H9 (cell line): Measurements from ENCODE around the gene CTDSPL. TPM values are rescaled to one million over a fixed set of nuclear protein-coding genes. Genes with fewer than 3 reads are reported as not detected.
A peak's percentile ranks its signal among the peaks of the same experiment; 100 is the strongest.

ENCODE experiments used
- DNase-seq: peaks from one replicate; pipeline ENCODE4 v3.0.0-alpha.2; 2017
- H2AFZ ChIP-seq: one replicate; pipeline ENCODE4 v1.6.1; 2013; ENCODE audit warnings: mild to moderate bottlenecking, low read length, control low read depth, moderate library complexity
- H2AK5ac ChIP-seq: 2 replicates; pipeline ENCODE4 v1.6.1; 2013; ENCODE audit warnings: low read length, control low read depth, mixed read lengths; ENCODE audit not compliant: insufficient read length
- H2BK120ac ChIP-seq: one replicate; pipeline ENCODE4 v1.6.1; 2013; ENCODE audit warnings: low read depth, mild to moderate bottlenecking, low read length, control low read depth, inconsistent platforms; ENCODE audit not compliant: poor library complexity, severe bottlenecking
- H2BK12ac ChIP-seq: 2 replicates; pipeline ENCODE4 v1.6.1; 2013; ENCODE audit warnings: low read length, control low read depth, mixed read lengths, low read depth; ENCODE audit not compliant: insufficient read length
- H2BK15ac ChIP-seq: 2 replicates; pipeline ENCODE4 v1.6.1; 2013; ENCODE audit warnings: low read depth, low read length, control low read depth
- H2BK20ac ChIP-seq: one replicate; pipeline ENCODE4 v1.6.1; 2013; ENCODE audit warnings: low read depth, mild to moderate bottlenecking, low read length, control low read depth, inconsistent platforms; ENCODE audit not compliant: poor library complexity, severe bottlenecking
- H2BK5ac ChIP-seq: 2 replicates; pipeline ENCODE4 v1.6.1; 2013; ENCODE audit warnings: low read length, control low read depth, mixed read lengths; ENCODE audit not compliant: insufficient read length
- H3K14ac ChIP-seq: 2 replicates; pipeline ENCODE4 v1.6.1; 2013; ENCODE audit warnings: low read length, control low read depth; ENCODE audit not compliant: insufficient read depth
- H3K18ac ChIP-seq: 2 replicates; pipeline ENCODE4 v1.6.1; 2013; ENCODE audit warnings: low read depth, mild to moderate bottlenecking, mixed read lengths, low read length, control low read depth; ENCODE audit not compliant: insufficient read length
- H3K23ac ChIP-seq: 2 replicates; pipeline ENCODE4 v1.6.1; 2013; ENCODE audit warnings: low read length, control low read depth, mixed read lengths, low read depth; ENCODE audit not compliant: insufficient read length
- H3K23me2 ChIP-seq: 2 replicates; pipeline ENCODE4 v1.6.1; 2013; ENCODE audit warnings: low read depth, mild to moderate bottlenecking, mixed read lengths, low read length, control low read depth; ENCODE audit not compliant: insufficient read length, poor library complexity, severe bottlenecking
- H3K27ac ChIP-seq: 2 replicates; pipeline ENCODE4 v1.5.1; 2013; ENCODE audit warnings: low read length, control low read depth, mixed read lengths, low read depth; ENCODE audit not compliant: insufficient read length
- H3K27me3 ChIP-seq: 2 replicates; pipeline ENCODE4 v1.6.1; 2013; ENCODE audit warnings: low read length, control low read depth, inconsistent platforms; ENCODE audit not compliant: insufficient read depth
- H3K4ac ChIP-seq: 2 replicates; pipeline ENCODE4 v1.6.1; 2013; ENCODE audit warnings: low read depth, mild to moderate bottlenecking, control low read depth, inconsistent platforms, low read length, moderate library complexity
- H3K4me1 ChIP-seq: 2 replicates; pipeline ENCODE4 v1.6.1; 2013; ENCODE audit warnings: low read length, control low read depth, inconsistent platforms; ENCODE audit not compliant: insufficient read depth
- H3K4me2 ChIP-seq: 2 replicates; pipeline ENCODE4 v1.6.1; 2013; ENCODE audit warnings: low read length, control low read depth, mixed read lengths; ENCODE audit not compliant: insufficient read length, insufficient read depth
- H3K56ac ChIP-seq: 2 replicates; pipeline ENCODE4 v1.6.1; 2013; ENCODE audit warnings: low read depth, mild to moderate bottlenecking, mixed read lengths, low read length, control low read depth; ENCODE audit not compliant: insufficient read length
- H3K79me1 ChIP-seq: 2 replicates; pipeline ENCODE4 v1.6.1; 2013; ENCODE audit warnings: low read depth, mild to moderate bottlenecking, moderate library complexity, low read length, control low read depth, inconsistent platforms; ENCODE audit not compliant: insufficient read depth, poor library complexity, severe bottlenecking
- H3K79me2 ChIP-seq: 2 replicates; pipeline ENCODE4 v1.6.1; 2013; ENCODE audit warnings: low read length, control low read depth, inconsistent platforms; ENCODE audit not compliant: insufficient read depth
- H3K9ac ChIP-seq: 2 replicates; pipeline ENCODE4 v1.6.1; 2013; ENCODE audit warnings: low read length, control low read depth, mixed read lengths; ENCODE audit not compliant: insufficient read length; ENCODE audit errors: extremely low read depth
- H3K9me3 ChIP-seq: one replicate; pipeline ENCODE4 v1.6.1; 2013; ENCODE audit warnings: low read depth, low read length, inconsistent platforms; ENCODE audit not compliant: control insufficient read depth
- H3T11ph ChIP-seq: one replicate; pipeline ENCODE4 v1.6.1; 2013; ENCODE audit warnings: mild to moderate bottlenecking, low read length, control low read depth, inconsistent platforms
- H4K20me1 ChIP-seq: one replicate; pipeline ENCODE4 v1.6.1; 2013; ENCODE audit not compliant: control insufficient read depth, insufficient read length, insufficient read depth
- H4K5ac ChIP-seq: 2 replicates; pipeline ENCODE4 v1.6.1; 2013; ENCODE audit warnings: low read depth, mild to moderate bottlenecking, mixed read lengths, low read length, control low read depth; ENCODE audit not compliant: insufficient read length
- H4K8ac ChIP-seq: replicated peaks from 2 replicates; pipeline ENCODE4 v1.6.1; 2013; ENCODE audit warnings: low read length, control low read depth, mixed read lengths, low read depth; ENCODE audit not compliant: insufficient read length
- H4K91ac ChIP-seq: 2 replicates; pipeline ENCODE4 v1.6.1; 2013; ENCODE audit warnings: low read depth, mild to moderate bottlenecking, moderate library complexity, mixed read lengths, low read length, control low read depth; ENCODE audit not compliant: insufficient read length
- H3K27ac Mint-ChIP-seq, 3 experiments: 2 replicates in 2 of 3; 3 replicates in 1 of 3; pipeline ENCODE4 v1.8.0; 2020 to 2021; ENCODE audit warnings: mixed read lengths in 3 of 3, mild to moderate bottlenecking in 1 of 3, moderate library complexity in 1 of 3
- H3K27me3 Mint-ChIP-seq: 2 replicates; pipeline ENCODE4 v1.8.0; 2021; ENCODE audit warnings: low read depth, mild to moderate bottlenecking, moderate library complexity, mixed read lengths
- H3K36me3 Mint-ChIP-seq, 3 experiments: 2 replicates in 2 of 3; 3 replicates in 1 of 3; pipeline ENCODE4 v1.8.0; 2020 to 2021; ENCODE audit warnings: low read depth in 3 of 3, mixed read lengths in 3 of 3; ENCODE audit not compliant: insufficient read depth in 1 of 3
- H3K4me1 Mint-ChIP-seq, 2 experiments: 2 replicates each; pipeline ENCODE4 v1.8.0; 2020; ENCODE audit warnings: mixed read lengths in 2 of 2
- H3K4me3 Mint-ChIP-seq, 2 experiments: 2 replicates in 1 of 2; 3 replicates in 1 of 2; pipeline ENCODE4 v1.8.0; 2020 to 2021; ENCODE audit warnings: mild to moderate bottlenecking in 2 of 2, mixed read lengths in 2 of 2, moderate library complexity in 1 of 2
- H3K9me3 Mint-ChIP-seq, 2 experiments: 2 replicates in 1 of 2; 3 replicates in 1 of 2; pipeline ENCODE4 v1.8.0; 2020; ENCODE audit warnings: mild to moderate bottlenecking in 2 of 2, mixed read lengths in 2 of 2, moderate library complexity in 1 of 2
- WGBS: extraction: QIAGEN DNeasy Blood & Tissue Kit; methylation state at CpG from one replicate; pipeline ENCODE4 v1.1.7; 2013; ENCODE audit warnings: missing lambda C conversion rate, low lambda C conversion rate, mixed read lengths; ENCODE audit not compliant: insufficient read length; ENCODE audit errors: extremely low coverage; 5-methylcytosine and 5-hydroxymethylcytosine counted together
- total RNA-seq: library from RNA; stranded (reverse); gene quantifications from 2 replicates; pipeline ENCODE4 v1.2.1, GENCODE V29; 2021
- TF ChIP-seq, protein P1 (sequence below): fragments of 200-600 bp; sonication (generic); conservative IDR thresholded peaks from 3 replicates; pipeline ENCODE4 v1.8.0; 2021; ENCODE audit warnings: antibody characterized with exemption, mild to moderate bottlenecking

Gene CTDSPL
- total RNA-seq, 1 experiment from 2014 or later: 20.8 TPM

DNA sequence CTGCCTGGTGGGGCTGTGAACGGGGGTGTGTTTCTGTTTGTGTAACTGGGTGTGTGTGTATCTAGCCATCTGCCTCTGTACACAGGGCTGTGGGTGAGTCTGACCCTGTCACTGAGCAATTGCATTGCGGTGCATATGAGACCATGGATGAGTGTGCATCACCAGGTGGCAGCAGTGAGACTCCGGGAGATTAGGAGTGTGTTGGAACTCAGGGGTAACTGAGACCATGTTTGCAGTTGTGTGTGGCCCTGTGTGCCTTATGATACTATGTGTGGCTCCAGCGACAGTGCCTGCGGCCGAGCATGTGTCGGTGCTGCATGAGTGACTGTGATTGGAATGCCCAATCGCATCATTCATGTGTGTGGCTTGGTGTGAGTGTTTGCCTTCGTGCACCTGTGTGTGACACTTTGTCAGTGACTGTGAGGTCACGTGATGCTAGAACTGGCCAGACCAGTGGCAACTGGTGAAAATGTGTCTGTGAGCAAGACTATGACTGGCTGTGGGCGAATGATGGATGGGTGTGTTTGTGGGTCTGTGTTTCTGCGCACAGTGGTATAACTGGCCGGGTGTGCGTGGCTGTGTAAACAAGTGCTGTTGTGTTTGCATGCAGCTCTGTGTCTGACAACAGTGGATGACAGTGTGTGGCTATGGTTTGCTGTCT lies 142.9 kb downstream of the CTDSPL start:
- no peaks in the 10 kb centered on the region for H3K23me2 ChIP-seq
- H3K9ac ChIP-seq: no peak overlapping the region
- H2AFZ ChIP-seq: no peak overlapping the region
- no peak overlapping the region for H3K27ac ChIP-seq
- H2BK5ac ChIP-seq: no peak overlapping the region
- H3K14ac ChIP-seq: no peak overlapping the region
- Mint-ChIP-seq H3K36me3 (peaks cover 0 to 18% (median 14%) of the 10 kb centered on the region in 3 experiments; a peak in 6 of 7 replicates), H3K27ac (peak overlapping the region in 2 of 3 experiments; percentile 32 to 83; a peak in 2 of 7 replicates), H3K27me3 (no peaks in the 10 kb centered on the region; the same call in 1 of the 2 replicates), H3K9me3 (no peaks in the 10 kb centered on the region; a peak in 1 of 5 replicates), H3K4me1 (peaks cover 7 to 9% of the 10 kb centered on the region in 2 experiments), H3K4me3 (no peak overlapping the region; a peak in 1 of 5 replicates)
- no CpG with 5 or more reads among the region's 14 CpGs for WGBS
- DNase-seq: peak; percentile 60
- TF ChIP-seq, protein P1, sequence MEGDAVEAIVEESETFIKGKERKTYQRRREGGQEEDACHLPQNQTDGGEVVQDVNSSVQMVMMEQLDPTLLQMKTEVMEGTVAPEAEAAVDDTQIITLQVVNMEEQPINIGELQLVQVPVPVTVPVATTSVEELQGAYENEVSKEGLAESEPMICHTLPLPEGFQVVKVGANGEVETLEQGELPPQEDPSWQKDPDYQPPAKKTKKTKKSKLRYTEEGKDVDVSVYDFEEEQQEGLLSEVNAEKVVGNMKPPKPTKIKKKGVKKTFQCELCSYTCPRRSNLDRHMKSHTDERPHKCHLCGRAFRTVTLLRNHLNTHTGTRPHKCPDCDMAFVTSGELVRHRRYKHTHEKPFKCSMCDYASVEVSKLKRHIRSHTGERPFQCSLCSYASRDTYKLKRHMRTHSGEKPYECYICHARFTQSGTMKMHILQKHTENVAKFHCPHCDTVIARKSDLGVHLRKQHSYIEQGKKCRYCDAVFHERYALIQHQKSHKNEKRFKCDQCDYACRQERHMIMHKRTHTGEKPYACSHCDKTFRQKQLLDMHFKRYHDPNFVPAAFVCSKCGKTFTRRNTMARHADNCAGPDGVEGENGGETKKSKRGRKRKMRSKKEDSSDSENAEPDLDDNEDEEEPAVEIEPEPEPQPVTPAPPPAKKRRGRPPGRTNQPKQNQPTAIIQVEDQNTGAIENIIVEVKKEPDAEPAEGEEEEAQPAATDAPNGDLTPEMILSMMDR: peak; percentile 70
- no peak overlapping the region for H4K8ac ChIP-seq
- no peak overlapping the region for H3K18ac ChIP-seq
- no peak overlapping the region for H3K56ac ChIP-seq
- no peaks in the 10 kb centered on the region for H3K79me2 ChIP-seq
- H2AK5ac ChIP-seq: no peak overlapping the region
- no peak overlapping the region for H2BK15ac ChIP-seq
- H3K9me3 ChIP-seq: no peaks in the 10 kb centered on the region
- no peaks in the 10 kb centered on the region for H4K20me1 ChIP-seq
- H3K79me1 ChIP-seq: no peaks in the 10 kb centered on the region
- no peak overlapping the region for H2BK12ac ChIP-seq
- no peak overlapping the region for H3K4me2 ChIP-seq
- no peak overlapping the region for H3K23ac ChIP-seq
- H2BK120ac ChIP-seq: no peak overlapping the region
- no peak overlapping the region for H3T11ph ChIP-seq
- no peaks in the 10 kb centered on the region for H3K27me3 ChIP-seq
- no peak overlapping the region for H4K91ac ChIP-seq
- H3K4me1 ChIP-seq: no peaks in the 10 kb centered on the region
- H2BK20ac ChIP-seq: no peak overlapping the region
- no peak overlapping the region for H3K4ac ChIP-seq
- H4K5ac ChIP-seq: no peak overlapping the region
